Stimulated activated CD4-positive, alpha-beta T cell treated with anti-CD3 and anti-CD28 coated beads, Interleukin-2, amount 100 ng/mL, for 4 hours (primary cell): Measurements from ENCODE around the gene LIPG.

Source experiments
- DNase-seq: peaks from one replicate; pipeline ENCODE4 v3.0.0-alpha.2; 2020; ENCODE audit warnings: low read depth

LIPG gene

GRCh38 chr18:49612515-49613033 is 50.7 kb downstream of the LIPG start:
- DNase-seq: no peak

- DNase-seq: no peak
These were observed 51.3 kb downstream of the LIPG start for GRCh38 chr18:49613141-49613640.

GRCh38 chr18:49613641-49614151 is 51.8 kb downstream of the LIPG start:
- no peak for DNase-seq

GRCh38 chr18:49616618-49617328 is 54.9 kb downstream of the LIPG start:
- DNase-seq: no peak

- DNase-seq: no peak
These were observed 55.5 kb downstream of the LIPG start for GRCh38 chr18:49617329-49617695.

- no peak for DNase-seq
These were observed 56.0 kb downstream of the LIPG start for GRCh38 chr18:49617865-49618264.

GRCh38 chr18:49618742-49619681 is 57.2 kb downstream of the LIPG start:
- DNase-seq: no peak

GRCh38 chr18:49619801-49620200 is 57.9 kb downstream of the LIPG start:
- DNase-seq: no peak

- no peak for DNase-seq
These were observed 59.4 kb downstream of the LIPG start for GRCh38 chr18:49621301-49621700.

- DNase-seq: no peak
These were observed 60.0 kb downstream of the LIPG start for GRCh38 chr18:49621717-49622351.

- no peak for DNase-seq
These were observed 61.7 kb downstream of the LIPG start for GRCh38 chr18:49623571-49623970.

GRCh38 chr18:49625021-49625691 is 63.3 kb downstream of the LIPG start:
- DNase-seq: no peak

- no peak for DNase-seq
These were observed 65.1 kb downstream of the LIPG start for GRCh38 chr18:49626842-49627467.

- DNase-seq: no peak
These were observed 66.3 kb downstream of the LIPG start for GRCh38 chr18:49628119-49628518.

- no peak for DNase-seq
These were observed 67.3 kb downstream of the LIPG start for GRCh38 chr18:49628881-49629795.

GRCh38 chr18:49630246-49630699 is 68.4 kb downstream of the LIPG start:
- DNase-seq: no peak

GRCh38 chr18:49631146-49631866 is 69.4 kb downstream of the LIPG start:
- no peak for DNase-seq

- DNase-seq: no peak
These were observed 70.7 kb downstream of the LIPG start for GRCh38 chr18:49632588-49632987.

- DNase-seq: no peak
These were observed 76.4 kb downstream of the LIPG start for GRCh38 chr18:49638209-49638785.
